Stimulated activated CD8-positive, alpha-beta memory T cell treated with anti-CD3 and anti-CD28 coated beads, Interleukin-4, amount 100 ng/mL, for 1 hour (primary cell): ENCODE measurements around the gene GDPD5.

Source experiments
- DNase-seq, 2 donors: peaks; one replicate each; pipeline ENCODE4 v3.0.0-alpha.2; 2020; ENCODE audit warnings: low read depth in 2 of 2, low spot score in 1 of 2

GDPD5 gene

GRCh38 chr11:75558939-75559843 lies 33.5 kb upstream of the GDPD5 start:
- DNase-seq: no peak

DNA sequence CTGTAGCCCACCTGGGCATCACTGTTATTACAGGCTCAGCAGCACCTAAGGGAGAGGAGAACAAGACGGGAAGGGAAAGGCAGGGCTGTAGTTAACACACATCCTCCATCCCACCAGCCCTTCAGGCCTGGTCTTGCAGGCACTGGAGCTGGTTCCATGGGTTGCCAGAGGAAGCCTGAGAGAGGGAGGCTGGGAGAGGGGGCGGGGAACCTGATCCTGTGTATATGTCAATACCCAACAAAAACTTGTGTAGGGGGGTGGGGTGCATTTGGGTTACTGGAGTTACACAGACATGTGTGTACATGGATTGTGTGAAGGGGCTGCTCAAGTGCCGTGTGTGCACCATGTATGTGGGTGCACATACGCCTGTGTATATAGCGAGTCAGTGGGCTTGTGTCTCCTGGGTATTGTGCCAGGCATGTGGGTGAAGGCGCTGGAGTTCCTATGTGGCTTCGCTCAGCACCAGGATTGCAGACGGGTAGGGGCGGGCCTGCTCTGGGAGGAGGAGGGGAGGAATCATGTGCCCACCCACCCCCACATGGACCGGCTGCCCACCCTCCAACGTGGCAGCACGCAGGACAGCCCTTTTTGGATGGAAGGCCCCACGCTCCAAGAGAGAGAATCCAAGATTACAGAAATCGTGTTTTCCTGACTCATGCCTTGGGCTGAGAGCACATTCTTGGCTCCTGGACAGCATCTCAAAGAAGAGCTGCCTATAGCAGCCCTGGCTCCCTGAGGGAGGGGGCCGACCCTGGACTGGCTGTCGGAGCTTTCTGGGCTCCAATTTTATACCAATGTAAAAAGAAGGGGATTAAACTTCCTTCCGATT lies 32.1 kb upstream of the GDPD5 start:
- DNase-seq: no peak

DNA sequence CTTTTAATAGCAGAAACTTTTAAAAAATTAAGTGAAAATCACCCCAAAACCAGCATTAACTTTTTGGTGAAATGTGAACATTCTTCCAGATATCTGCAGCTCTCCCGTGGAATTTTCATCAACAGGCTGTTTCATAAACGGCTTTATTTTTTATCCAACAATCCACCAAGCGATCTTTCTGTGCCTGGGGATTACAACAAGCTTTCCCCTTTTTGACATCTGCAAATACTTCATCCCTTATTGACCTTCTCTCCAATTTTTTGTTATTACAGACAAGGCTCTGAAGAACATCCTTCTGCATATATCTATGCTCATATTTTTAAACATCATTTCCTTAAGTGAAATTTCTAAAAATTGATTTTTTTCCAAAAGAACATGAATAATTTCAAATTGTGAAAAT lies 30.5 kb upstream of the GDPD5 start:
- DNase-seq: no peak

DNA sequence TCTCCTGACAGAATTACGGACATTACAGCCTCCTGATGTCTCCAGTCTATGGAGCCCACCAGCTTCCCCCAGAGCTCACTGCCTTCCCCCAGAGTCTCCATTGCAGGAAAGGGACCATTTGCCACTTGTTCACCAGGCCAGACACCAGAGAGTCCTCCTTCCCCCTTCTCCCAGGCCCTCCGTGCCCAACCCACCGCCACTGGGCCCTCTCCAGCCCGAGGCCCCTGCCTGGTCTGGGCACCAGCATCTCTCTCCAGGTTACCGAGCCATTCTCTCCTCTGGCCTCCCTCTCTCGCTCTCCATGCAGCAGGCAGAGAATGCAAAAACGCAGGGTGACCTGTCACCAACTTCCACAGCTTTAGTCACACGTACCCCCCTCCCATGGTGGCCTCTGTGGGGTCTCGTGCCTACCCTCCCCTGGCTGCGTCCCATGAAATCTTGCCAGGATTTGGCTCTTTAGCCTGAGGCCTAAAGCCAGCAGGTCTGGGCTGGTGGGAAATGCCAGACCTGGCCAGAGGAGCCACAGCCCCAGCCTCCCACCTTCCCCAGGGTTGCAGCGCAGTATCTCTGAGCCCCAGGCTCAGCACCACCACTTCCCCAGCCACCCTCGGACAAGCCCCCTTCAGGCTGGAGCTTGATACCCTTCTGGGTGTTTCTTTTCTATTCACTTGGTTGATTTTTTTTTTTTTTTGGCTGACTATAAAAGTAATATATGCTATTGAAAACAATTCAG lies 29.5 kb upstream of the GDPD5 start:
- DNase-seq: no peak

- DNase-seq: no peak
Observed at GRCh38 chr11:75554258-75555022, 28.7 kb upstream of the GDPD5 start.

GRCh38 chr11:75553889-75554257 lies 28.1 kb upstream of the GDPD5 start:
- DNase-seq: no peak

GRCh38 chr11:75553182-75553581 lies 27.4 kb upstream of the GDPD5 start:
- DNase-seq: no peak

GRCh38 chr11:75549370-75549958 lies 23.7 kb upstream of the GDPD5 start:
- no peak for DNase-seq

DNA sequence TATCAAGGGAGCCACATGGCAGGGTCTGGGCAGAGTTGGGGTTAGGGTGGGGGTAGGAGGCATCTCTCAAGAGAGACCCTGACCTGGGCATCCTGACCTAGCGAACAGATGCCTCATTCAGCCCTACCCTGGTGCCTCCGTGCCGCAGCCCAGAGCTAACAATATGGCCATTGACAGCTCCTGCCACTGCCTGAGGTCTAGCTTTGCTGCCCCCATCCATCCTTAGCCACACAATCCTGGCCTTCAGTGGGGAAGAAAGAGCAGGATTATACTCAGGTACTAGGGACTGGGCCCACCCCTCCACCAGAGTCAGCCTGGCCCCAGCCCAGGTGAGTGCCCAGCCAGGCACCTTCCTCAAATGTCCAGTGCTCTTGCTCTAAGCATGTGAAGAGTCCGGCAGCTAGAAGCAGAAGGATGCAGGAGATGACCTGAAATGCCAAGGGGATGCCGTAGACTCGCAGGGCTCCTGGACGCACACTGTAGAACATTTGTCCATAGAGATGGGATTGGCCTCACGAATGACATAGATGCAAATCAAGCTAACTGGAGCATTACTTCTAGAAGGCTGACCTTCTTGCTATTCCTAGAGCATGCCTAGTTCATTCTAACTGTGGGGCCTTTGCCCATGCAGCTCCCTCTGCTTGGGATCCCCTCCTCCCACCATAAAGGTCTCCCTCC lies 23.0 kb upstream of the GDPD5 start:
- no peak for DNase-seq

DNA sequence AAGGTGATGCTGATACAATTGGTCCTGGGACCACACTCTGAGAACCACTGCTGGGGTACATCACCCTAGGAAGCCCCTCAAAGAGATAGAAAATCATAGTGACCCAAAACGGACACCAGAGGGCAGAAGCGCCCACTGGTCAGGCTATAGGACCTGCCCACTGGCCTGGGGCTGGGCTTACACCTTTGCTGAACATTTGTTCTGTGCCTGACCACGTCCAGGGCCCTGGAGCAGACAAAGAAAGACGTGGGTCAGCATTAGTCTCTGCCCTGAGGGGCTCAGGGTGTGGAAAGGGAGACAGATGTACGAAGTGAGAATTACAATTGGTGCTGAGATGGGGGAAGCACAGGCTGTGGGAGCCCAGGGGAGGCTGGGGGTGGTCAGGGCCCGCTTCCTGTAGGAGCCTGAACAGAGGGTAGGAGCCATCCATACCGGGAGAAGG lies 21.9 kb upstream of the GDPD5 start:
- no peak for DNase-seq

DNA sequence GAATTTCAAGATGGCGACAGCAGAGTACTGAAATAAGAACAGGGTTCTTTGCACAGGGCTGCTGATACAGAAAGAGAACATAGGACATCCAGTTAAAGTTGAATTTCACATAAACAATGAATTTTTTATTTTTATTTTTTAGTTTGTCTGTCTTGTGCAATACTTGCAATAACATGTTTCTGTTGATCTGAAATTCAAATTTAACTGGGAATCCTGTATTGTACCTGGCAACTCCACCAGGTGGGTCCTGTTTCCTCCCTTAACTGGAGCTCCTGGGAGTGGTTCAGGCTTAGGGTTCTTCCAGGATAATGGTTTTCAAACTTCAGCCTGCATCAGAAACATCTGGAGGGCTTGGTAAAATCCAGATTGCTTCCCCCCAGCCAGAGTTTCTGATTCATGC lies 21.4 kb upstream of the GDPD5 start:
- no peak for DNase-seq

DNA sequence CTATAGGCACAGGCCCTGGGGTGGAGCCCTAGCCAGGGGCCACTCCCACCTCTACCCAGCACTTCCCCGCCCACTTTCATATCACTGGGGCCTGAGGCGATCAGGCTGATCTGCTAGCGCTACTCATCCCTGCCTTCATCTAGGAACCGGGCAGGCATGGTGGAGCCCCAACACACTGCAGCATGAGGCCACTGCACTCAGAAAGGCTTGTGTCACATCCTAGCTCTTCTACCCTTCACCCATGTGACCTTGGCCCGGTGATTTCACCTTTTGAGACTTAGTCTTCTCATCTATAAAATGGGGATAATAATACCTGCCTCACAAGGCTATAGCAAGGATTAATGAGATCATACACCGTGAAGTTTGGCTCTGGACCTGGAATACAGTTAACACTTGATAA lies 18.1 kb upstream of the GDPD5 start:
- no peak for DNase-seq

DNA sequence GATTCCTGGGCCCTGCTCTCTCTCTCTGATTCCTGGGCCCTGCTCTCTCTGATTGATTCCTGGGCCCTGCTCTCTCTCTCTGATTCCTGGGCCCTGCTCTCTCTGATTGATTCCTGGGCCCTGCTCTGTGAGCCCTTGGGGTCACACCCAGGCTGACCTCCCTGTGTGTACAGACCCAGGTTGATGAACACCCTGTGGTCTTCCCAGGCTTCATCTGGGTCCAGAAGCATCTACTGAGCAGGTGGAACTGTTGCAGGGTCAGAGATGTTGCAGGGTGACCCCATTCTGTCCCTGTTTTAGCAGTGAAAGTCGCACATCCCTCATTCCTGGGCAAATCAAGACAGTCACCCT lies 16.3 kb upstream of the GDPD5 start:
- DNase-seq: no peak

DNA sequence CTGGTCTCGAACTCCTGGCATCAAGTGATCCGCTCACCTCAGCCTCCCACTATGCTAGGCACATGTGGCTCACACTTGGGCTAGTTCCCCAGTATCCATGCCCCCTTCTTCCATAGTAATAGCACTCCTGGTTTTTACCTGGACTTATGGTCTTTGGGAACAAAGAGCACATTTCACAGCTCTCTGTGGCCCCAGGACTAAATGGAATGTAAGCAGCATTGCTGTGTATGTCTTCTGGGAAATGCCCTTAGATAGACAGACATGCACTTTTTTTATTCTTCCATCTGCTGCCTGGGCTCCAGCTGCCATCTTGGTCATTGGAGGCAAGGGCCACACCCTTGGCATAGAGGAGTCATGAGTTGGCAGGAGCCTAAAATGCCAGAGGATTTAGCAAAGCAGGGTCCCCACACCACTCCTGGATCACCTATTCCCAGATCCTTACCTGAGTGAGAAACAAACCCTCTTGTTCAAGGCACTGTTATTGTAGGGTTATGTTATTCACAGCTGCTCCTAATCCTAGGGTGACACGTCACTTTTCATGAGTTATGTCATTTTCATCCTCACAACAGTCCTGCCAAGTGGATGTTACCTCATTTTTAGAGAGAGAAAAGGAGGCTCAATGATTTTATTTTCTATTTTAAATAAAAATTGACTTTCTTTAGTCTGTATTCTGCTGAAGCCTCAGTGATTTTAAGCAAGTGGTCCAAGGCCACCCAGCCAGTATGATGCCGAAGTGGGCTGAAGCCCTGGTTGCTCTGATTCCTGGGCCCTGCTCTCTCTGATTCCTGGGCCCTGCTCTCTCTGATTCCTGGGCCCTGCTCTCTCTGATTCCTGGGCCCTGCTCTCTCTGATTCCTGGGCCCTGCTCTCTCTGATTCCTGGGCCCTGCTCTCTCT lies 15.7 kb upstream of the GDPD5 start:
- DNase-seq: no peak

- DNase-seq: no peak
Observed at GRCh38 chr11:75539459-75540334, 14.0 kb upstream of the GDPD5 start.

DNA sequence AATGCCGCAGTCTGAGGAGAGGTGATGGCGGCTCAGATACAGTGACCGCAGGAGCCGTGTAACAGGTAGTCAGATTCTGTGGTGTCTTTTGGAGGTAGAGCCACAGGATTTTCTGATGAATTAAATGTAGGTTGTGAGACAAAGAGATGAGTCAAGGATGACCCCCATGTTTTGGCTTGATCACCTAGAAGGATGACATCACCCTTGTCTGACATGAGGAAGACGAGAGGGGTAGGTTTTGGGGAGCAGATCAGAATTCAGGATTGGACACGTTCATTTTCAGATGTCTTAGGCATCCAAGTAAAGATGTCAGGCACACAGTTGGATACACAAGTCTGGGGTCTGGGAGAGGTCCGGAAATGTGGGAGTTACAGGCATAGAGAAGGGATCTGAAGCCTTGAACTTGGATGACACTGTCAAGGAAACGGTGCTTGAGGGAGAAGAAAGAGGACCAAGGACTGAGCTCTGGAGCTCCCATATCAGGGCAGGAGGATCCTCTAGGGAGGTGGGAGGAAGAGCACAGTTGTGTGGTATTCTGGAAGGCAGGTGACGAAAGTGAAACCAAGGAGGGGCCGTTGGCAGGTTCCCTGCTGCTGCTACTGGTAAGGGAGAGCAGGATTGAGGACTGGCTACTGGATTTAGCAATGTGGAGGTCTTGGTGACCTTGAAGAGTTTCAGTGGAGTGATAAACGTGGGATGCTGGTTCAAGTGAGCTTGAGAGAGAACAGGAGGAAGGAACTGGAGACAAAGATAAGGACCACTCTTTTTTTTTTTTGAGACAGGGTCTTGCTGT lies 12.6 kb upstream of the GDPD5 start:
- no peak for DNase-seq

DNA sequence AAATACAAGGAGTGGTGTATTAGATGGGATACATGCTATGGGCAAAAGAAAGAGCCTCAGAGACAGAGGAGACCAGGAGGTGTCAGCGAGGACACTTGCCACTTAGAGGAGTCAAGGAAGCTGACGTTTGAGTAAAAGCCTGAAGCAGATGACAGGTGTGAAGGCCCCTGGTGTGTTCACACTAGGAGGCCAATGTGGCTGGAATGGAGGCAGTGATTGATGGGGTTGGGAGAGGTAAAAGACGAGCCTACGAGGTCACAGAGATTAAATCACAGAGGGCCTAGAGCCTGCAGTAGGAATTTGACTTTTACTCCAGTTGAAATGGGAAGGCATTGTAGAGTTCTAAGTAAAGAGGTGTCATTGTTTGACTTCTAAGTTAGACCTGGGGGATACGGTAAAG lies 12.0 kb upstream of the GDPD5 start:
- DNase-seq: no peak
